HG02885 (cell line): ENCODE results near the gene ZCCHC2.

Experiments used
- ATAC-seq: cut with Tn5 transposase; IDR thresholded peaks from one replicate; pipeline ENCODE4 v1.9.1; 2021; ENCODE audit warnings: mild to moderate bottlenecking; ENCODE audit not compliant: unreplicated experiment, poor library complexity

The ZCCHC2 gene

DNA sequence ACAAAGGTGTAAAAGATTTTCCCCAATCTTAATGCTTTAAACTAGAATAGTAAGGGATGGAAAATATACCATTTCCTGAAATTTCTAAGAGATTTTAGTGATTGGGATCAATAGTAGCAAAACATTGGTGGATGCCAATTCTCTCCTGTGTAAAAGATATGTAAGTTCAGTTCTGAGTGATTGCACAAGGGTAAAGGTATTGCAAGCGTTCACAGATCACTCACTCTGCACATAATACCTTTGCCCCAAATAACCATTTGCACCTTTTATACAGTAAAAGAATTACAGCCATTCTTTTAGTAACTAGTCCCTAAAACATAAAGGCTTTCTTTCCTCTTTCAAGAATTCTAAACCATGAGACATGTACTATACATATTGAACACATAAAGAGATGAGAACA, 13.0 kb upstream of the ZCCHC2 start:
- ATAC-seq: no peak

DNA sequence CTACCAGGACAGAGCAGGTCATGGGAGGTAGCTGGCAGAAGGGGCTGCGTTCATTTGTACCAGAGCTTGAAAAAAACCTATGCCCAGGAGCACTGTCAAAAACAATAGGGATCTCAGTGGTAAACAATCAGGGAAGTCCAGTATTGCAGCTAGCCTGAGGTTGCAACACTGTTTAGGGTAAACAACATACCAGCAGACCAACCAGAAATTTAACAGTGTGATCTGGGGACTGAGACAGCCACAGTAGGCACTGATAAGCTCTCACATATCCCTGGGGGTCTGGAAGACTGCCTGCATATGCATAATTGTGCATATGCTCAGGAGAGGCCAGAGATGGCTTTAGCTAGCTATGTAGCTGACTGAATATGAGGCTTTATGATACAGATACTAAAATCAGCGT, 12.0 kb upstream of the ZCCHC2 start:
- no peak for ATAC-seq

DNA sequence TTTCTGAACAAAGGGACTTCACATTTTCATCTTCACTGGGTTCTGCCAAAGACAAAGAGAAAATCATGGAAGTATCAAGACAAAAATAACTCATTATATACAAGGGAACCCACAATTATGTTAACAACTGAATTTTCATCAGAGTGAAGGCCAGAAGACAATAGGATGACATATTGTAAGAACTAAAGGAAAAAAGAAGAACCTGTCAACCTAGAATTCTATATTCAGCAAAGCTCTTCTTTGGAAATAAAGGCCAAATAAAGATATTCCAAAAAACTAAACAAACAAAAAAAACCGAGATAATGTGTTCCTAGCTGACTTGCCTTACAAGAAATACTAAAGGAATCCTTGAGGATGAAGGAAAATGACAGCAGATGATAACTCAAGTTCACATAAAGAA, 10.3 kb upstream of the ZCCHC2 start:
- no peak for ATAC-seq

DNA sequence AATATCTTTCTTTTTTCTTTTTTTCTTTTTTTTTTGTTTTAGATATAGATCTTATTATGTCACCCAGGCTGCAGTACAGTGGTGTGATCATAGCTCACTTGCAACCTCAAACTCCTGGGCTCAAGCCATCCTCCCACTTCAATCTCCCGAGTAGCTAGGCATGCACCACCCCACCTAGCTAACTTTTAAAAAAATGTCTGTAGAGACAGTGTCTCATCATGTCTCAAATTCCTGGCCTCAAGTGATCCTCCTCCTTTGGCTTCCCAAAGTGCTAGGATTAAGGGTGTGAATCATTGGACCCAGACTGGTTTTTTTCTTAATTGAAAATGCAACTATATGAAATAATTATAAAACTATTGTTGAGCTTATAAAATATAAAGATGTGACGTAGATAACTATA, 9.8 kb upstream of the ZCCHC2 start:
- no peak for ATAC-seq

DNA sequence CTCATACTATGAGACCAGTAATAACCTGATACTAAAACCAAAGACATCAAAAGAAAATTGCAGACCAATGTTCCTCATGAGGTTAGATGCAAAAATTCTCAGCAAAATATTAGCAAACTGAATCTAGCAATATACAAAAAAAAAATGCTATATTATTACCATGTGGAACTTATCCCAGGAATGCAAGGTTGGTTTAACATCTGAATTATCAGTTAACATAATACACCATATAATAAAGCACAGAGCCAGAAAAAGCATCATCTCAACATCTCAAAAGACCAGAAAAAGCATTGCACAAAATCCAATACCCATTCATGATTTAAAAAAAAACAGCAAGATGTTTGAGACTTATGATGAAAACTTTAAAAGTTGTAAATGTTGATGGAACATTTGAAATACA, 8.3 kb upstream of the ZCCHC2 start:
- ATAC-seq: no peak

DNA sequence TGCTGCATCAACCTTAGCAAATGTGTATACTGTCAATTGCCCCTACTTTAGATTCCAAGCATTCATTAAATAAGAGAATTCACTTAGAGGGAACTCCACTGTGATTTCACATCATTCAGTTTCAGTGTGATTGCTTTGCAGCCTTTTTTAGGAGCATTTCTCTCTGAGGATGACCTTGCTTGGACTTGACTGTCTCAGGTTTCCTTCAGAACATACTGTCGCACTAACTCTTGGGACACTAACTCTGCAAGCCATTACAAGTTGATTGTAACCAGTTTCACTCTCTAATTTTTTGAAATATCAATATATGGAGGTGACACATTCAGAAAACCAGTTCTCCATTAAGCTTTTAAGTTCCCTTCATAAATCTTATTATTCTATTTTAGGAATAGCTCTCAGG, 6.6 kb upstream of the ZCCHC2 start:
- ATAC-seq: no peak

DNA sequence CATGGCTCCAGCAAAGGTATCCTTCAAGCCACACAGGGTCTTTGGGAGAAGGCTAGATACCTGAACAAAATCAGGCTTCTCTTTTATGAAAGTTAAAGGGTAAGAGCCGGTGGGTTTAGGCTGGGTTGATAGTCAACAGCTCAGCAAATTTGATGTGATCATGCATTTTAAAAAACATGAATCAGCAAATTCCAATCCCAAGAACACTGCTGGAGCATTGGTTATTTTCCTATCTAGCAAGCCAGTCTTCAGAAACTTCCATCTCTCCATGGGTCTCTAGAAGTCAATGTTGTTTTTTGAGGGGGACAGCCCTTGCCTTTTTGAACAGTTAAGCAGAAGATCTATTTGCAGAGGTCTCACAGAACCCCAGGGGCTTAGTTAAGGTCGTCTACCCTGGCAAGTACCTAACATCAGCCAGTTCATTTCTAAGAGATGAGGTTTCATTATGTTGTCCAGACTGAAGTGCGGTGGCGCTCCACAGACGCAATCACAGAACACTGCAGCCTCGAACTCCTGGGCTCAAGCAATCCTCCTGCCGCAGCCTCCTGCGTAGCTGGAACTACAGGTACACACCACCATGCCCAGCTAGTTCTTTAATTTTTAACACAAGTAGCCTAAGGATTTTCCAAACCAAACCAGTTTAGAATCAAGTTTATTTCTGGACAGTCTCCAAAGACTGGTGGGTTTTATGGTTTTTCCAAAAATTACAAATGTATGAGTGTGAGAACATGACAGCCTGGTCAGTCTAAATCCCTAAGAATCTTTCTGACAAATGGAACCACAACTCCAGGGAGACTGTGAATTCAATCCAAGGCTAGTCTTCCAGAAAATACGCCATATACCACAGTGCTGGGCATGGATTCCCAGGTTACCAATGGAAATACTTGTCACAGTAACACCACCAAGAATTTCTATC, 4.1 kb upstream of the ZCCHC2 start:
- no peak for ATAC-seq

DNA sequence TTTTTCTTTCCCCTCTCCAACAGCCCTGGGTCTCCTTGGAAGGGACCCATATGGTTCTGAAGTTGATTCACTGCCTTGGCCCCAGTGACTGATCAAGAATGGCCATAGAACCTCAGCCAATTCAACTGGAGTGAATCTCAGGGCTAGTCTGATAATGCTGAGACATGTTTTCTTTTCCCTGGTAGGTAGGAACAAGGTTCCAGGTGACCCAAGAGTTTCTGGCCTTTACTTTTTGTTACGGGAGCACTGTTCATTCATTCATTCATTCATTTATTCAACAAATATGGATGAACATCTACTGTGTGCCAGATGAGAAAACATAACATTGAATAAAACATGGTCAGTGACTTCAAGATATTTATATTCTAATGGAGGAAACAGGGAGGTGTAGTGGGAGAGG, 3.1 kb upstream of the ZCCHC2 start:
- ATAC-seq: no peak

DNA sequence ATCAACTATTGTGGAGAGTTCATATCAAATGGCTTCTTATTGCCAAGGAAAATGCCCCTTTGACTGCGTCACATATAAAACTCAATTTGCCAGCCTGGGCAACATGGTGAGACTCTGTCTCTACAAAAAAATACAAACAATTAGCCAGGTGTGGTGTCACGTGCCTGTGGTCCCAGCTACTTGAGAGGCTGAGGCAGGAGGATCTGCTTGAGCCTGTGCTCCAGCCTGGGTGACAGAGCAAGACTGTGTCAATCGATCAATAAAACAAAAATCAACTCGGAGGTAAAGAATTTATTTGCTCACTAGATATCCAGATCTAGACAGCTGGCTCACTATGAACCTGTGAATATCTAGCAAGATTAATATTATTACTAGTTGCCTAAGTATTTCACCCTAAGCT, 1.7 kb upstream of the ZCCHC2 start:
- ATAC-seq: no peak

DNA sequence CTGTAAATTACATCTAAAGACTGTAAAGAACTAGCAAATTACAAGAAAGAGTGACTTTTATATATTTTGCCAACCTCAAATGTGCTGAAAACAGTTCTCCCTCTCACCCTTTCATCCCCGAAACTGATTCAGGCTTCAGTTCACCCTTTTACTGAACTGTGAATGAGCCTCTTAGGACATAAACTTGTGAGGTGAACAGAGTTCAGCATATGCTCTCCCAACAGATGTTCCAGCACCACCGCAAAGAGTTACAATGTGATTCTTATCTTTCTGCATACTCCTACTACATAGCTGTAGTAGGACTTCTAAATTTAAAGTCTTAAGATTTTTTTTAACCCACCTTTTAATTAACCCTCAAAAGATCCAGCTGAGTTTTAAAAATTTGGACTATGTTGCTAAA, 1.2 kb upstream of the ZCCHC2 start:
- ATAC-seq: no peak

DNA sequence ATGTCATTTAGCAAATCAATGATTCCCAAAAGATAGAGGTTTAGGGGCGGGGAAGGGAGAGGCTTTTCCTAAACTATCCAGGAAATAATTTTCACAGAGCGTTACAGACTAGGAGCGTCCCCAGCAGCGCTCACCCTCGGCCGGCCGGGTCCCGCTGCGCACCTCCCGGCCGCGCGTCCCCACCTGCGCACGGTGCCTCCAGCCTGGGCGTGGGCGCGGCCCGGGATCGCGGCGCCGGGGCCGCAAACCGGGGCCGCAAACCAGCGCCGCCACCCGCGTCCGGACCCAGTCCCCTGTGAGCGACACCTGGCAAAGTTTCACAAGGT, 684 bp upstream of the ZCCHC2 start:
- ATAC-seq: peak; percentile 6

DNA sequence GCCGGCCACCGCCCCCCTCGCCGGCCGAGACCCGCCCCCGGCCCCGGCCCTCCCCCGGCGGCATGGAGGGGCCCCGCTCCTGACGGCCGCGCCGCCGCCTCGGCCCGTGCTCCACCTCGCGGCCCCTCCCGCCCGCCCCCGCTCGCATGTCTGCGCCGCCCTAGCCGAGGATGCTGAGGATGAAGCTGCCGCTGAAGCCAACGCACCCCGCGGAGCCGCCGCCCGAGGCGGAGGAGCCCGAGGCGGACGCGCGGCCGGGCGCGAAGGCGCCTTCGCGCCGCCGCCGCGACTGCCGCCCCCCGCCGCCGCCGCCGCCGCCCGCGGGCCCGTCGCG, 397 bp downstream of the ZCCHC2 start:
- no peak for ATAC-seq

DNA sequence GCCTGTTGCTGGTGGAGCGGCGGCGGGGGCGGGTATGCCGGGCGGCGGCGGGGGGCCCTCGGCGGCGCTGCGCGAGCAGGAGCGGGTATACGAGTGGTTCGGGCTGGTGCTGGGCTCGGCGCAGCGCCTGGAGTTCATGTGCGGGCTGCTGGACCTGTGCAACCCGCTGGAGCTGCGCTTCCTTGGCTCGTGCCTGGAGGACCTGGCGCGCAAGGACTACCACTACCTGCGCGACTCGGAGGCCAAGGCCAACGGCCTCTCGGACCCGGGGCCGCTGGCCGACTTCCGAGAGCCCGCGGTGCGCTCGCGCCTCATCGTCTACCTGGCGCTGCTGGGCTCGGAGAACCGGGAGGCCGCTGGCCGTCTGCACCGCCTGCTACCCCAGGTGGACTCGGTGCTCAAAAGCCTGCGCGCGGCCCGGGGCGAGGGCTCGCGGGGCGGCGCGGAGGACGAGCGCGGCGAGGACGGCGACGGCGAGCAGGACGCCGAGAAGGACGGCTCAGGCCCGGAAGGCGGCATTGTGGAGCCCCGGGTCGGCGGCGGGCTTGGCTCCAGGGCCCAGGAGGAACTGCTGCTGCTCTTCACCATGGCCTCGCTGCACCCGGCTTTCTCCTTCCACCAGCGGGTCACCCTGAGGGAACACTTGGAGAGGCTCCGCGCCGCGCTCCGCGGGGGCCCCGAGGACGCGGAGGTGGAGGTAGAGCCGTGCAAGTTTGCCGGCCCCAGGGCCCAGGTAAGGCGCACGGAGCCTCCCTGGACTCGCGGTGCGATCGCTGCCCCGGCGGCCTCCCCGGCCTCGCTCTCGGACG, 1.0 kb downstream of the ZCCHC2 start:
- no peak for ATAC-seq

DNA sequence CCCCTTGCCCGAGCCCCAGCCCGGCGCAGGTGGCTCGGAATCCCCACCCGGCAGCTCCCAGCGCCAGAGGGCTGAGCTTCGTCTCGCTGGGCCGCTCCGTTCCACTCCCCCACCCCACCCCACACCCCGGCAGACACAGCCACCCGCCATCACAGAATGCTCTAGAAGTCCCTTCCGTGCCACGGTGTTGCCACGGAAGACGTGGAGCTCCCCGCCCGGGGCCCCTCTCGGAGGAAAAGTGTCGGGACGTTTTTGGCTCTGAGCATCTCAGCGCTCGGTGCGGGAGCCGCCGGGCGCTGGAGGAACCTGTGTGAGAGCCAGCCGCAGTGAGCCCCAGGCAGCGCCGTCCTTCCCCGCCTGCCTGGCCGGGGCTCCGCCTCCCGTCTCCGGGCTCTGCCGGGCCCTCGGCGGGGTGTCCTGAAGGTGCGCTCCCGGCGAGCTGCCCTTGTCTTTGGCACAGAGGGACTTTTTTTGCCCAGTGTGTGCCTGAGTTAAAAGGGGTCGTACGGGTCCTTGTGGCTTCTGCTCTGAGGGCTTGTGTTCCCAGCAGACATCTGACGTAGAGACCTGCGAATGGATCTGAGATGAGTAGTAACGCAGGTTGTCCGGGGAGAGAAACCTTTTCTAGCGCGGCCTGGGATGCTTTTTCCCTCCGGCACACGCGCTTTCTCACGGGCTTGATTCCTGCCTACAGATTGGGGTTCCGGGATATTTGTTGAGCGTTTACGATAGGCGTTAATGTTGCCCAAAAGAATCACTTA, 1.8 kb downstream of the ZCCHC2 start:
- no peak for ATAC-seq

DNA sequence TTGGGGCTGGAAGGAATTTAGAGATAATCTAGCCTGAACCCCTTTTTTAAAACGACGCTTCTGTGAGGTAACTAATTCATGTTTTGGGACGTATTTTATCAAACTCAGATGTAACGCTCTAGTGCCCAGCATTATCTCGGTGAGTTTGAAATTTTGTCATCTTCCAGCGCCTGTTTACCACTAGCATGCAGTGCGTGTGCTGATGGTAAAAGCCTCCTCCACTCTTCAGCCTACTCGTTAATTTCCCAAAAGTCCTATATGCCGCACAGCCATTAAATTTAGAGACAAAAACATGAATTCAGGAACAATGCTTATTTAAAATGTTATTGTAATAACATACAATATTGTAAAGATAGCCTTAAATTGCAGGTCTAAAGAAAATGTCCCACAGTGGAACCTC, 2.8 kb downstream of the ZCCHC2 start:
- no peak for ATAC-seq

DNA sequence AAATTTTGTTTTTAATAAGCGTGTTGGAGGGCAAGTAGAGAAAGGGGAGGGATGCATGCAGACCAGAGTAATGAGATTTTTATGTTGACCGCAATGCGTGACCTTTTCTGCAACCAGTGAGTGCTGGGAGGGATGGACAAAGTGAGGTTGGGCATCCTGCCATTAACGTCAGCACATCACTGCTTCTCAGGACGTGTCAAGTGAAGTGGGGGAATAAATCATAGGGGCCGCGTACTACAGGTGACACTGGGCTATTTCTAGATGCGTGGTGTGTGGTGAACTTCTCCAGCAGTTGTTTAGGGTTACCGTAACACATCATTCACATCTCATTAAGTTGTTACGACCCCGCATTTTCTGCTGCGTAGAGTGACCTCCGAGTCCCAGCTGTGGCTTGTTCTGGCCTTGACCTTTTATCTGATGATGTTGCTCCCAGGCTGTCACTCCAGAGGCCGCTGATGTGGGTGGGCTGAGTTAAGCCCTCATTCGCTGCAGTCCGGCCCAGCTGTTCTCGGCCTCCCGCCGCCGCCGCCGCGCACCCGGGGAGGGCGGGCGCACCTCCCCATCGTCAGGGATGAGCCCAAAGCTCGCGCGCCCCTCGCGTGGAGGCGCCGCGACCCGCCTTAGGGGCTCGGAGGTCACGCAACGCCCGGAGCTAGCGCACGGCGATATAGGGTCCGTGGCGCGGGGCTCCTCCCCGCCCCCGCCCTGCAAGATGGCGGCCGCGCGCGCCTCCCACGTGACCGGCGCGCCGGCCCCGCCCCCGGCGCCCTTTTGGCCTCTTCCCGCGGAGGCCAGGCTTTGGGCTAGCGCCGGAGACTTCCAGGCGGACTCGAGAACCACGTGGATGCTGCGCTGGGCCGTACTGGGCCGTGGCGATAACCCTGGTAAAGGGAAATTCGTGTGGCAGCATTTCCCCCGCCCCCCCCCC, 3.5 kb downstream of the ZCCHC2 start:
- peak; percentile 17 for ATAC-seq

DNA sequence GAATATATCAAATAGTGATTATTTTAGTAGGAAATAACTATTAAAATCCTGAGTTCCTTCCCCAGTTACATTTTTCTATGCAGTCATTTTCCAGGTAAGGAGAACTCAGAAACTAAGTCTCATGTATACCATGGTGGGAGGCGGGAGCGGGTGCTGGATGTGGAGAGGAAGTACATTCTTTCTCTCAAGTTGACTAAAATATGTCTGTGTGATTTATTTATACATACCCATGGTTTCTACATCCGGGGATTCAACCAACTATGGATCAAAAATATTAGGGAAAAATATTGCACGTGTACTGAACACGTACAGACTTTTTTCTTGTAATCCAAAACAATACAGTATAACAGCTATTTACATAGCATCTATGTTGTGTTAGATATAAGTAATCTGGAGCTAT, 6.8 kb downstream of the ZCCHC2 start:
- ATAC-seq: no peak

DNA sequence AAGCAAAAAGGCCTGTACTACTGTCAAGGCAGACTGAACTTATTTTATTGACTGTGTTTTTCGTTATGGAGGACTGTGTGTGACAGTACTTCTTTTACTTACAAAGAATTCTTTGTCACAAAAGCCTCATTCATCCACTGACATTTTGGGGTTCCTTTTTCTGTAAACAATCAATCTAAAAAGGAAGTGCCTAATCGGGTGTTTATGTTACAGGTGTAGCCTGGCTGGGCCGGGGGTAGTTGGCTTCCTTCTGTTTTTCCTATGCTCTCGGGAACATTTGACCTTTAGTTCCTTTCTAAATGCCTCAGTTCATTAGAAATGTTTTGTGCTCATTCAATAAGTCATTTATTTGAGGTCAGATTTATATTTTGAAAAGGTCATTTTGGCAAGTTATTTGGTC, 8.3 kb downstream of the ZCCHC2 start:
- ATAC-seq: no peak

DNA sequence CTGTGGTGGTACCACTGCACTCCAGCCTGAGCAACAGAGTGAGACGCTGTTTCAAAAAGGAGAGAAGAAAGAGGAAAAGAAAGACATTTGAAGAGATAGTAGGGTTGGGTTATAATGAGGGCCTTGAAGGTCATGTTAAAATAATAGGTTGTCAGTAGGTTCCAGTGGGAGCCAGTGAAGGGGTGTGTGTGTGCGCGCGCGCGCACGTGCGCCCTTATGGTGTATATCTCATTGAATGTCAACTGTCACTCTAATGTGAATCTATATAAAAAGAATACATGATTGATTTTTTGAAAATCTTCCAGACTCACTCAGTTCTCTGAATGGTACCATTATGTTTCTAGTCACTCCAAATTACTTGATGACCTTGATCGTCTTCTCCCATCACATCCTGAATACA, 9.1 kb downstream of the ZCCHC2 start:
- no peak for ATAC-seq

DNA sequence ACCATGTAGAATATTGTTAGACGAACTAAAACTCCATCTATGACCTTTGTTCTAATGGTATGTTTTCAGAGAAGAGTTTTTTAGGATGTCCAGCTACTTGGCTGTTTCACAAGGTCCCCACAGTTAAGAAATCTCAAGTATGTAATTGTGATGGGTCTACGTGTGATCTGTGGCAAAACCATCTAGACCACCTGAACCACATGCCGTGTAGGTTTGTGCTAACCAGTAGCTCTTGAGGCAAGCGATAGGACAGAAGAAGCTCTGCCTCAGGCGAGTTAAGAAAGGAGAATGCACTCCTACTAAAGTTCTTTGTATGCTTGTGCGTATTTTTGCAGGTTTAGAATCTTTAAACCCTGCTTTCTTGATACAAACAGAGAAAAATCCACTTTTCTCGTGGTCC, 13.2 kb downstream of the ZCCHC2 start:
- no peak for ATAC-seq
